ENCODE measurements around the gene SLCO2A1. TPM values are rescaled to one million over a fixed set of nuclear protein-coding genes. Genes with fewer than 3 reads are reported as not detected.

The SLCO2A1 gene
- total and polyA plus RNA-seq, 2 of the 4 experiments (the other 2 are of a cell fraction): under 0.01 to 1.5 TPM

- no peak overlapping the region for H3K4me3 ChIP-seq (ENCODE audit: insufficient read depth, low read depth, low read length)
- H3K23ac ChIP-seq (ENCODE audit: low read depth, low read length): peak overlapping the region; percentile 34; the same call in 1 of the 2 replicates
- H2BK5ac ChIP-seq (ENCODE audit: low read depth, low read length, poor library complexity, severe bottlenecking): no peak overlapping the region
- H4K91ac ChIP-seq (ENCODE audit: insufficient read depth, low read depth, low read length): peak overlapping the region; percentile 70
- H2BK20ac ChIP-seq (ENCODE audit: low read depth, low read length): peak overlapping the region; percentile 55; the same call in 1 of the 2 replicates
- peaks cover 9% of the 10 kb centered on the region for H3K4me1 ChIP-seq (ENCODE audit: control insufficient read depth, insufficient read depth, low read length)
- H3K18ac ChIP-seq (ENCODE audit: low read depth, low read length): peak overlapping the region; percentile 38; the same call in 1 of the 2 replicates
- no peak overlapping the region for H2AK9ac ChIP-seq (replicated peaks; ENCODE audit: low read depth, low read length, poor library complexity)
- no peaks in the 10 kb centered on the region for H3K36me3 ChIP-seq (ENCODE audit: control insufficient read depth, insufficient read depth, low read length)
- TF ChIP-seq MAZ (IDR thresholded peaks at IDR 0.05; ENCODE audit: borderline replicate concordance, low read depth, low read length) (peak; percentile 81), CEBPB (IDR thresholded peaks at IDR 0.05; ENCODE audit: low read depth, low read length) (no peak), CHD1 (IDR thresholded peaks at IDR 0.05; ENCODE audit: low read depth, low read length) (no peak), FOS (IDR thresholded peaks at IDR 0.05; ENCODE audit: low read depth, low read length) (peak; percentile 72), USF2 (IDR thresholded peaks at IDR 0.05; ENCODE audit: low read depth, low read length) (peak; percentile 65), MAFK (IDR thresholded peaks at IDR 0.05; ENCODE audit: low read depth, low read length) (no peak), SMC3 (IDR thresholded peaks at IDR 0.05; ENCODE audit: low read depth, low read length) (no peak), BHLHE40 (IDR thresholded peaks at IDR 0.05; ENCODE audit: low read depth, low read length) (peak; percentile 97)
- CTCF ChIA-PET: interaction anchor here (0.5 to 1.0 kb wide), 2 partner anchors 11 to 787 kb away, joined by 3 read pairs; no protein-coding TSS in a partner anchor
- WGBS, 2 experiments (ENCODE audit: extremely low coverage in 2 of 2, insufficient read length in 1 of 2): no CpG with 5 or more reads among the region's 2 CpGs
- no peaks in the 10 kb centered on the region for H3K79me1 ChIP-seq (ENCODE audit: low read depth in 1 of 2, low read length in 2 of 2)
- peak overlapping the region; percentile 26 for H3K14ac ChIP-seq (replicated peaks; ENCODE audit: low read depth, low read length)
- peak; percentile 79 for DNase-seq
- dilution Hi-C loops (cut with HindIII; ENCODE audit: low sequenced_read_pairs, unreplicated experiment): no loop called here
- peak overlapping the region; percentile 86 for H2AK5ac ChIP-seq (ENCODE audit: low read depth, low read length)
- H3K9me1 ChIP-seq (ENCODE audit: insufficient read depth, low read length): peaks cover 11% of the 10 kb centered on the region; the same call in 1 of the 2 replicates
- BruUV-seq (replicated peaks): no TSS peak
- peak overlapping the region; percentile 42; the same call in 1 of the 2 replicates for H3K27ac ChIP-seq (ENCODE audit: insufficient read depth, low read length)
- H3K27me3 ChIP-seq (ENCODE audit: control insufficient read depth, insufficient read depth, low read length): no peaks in the 10 kb centered on the region
- POLR2A ChIA-PET (ENCODE audit: unreplicated experiment): no interaction called here
- H2BK15ac ChIP-seq (ENCODE audit: low read depth, low read length): peak overlapping the region; percentile 83; the same call in 1 of the 3 replicates
- H3K4ac ChIP-seq (ENCODE audit: low read depth, low read length): peak overlapping the region; percentile 71
- in situ Hi-C loops (cut with MboI; ENCODE audit: low sequenced_read_pairs): no loop called here
- no peak overlapping the region for H3K9ac ChIP-seq (ENCODE audit: low read depth, low read length)
- H2BK120ac ChIP-seq (ENCODE audit: low read depth, low read length): peak overlapping the region; percentile 69
- peak overlapping the region; percentile 14; the same call in 1 of the 2 replicates for H3K56ac ChIP-seq (ENCODE audit: extremely low read depth, insufficient read depth, low read length)
- 0 out of 2 replicates have a peak overlapping the region, but pooled peaks have one; percentile 32 for H4K5ac ChIP-seq (ENCODE audit: low read depth, low read length)
- intact Hi-C loops (cut with micrococcal nuclease): no loop called here
- peak overlapping the region; percentile 21 to 57; a peak in 2 of 4 replicates for H4K8ac ChIP-seq (ENCODE audit: low read depth in 2 of 2, low read length in 2 of 2)
- ATAC-seq (ENCODE audit: low read depth): peak; percentile 98
- peak overlapping the region; percentile 76 for H2AFZ ChIP-seq (replicated peaks; ENCODE audit: low read length, poor library complexity)
- H3K4me2 ChIP-seq (ENCODE audit: low read depth, low read length): no peak overlapping the region
- H4K20me1 ChIP-seq (ENCODE audit: insufficient read depth, low read length): no peaks in the 10 kb centered on the region
- H3K9me3 ChIP-seq (ENCODE audit: control insufficient read depth, insufficient read depth, low read length): no peaks in the 10 kb centered on the region
These were observed 66.9 kb downstream of the SLCO2A1 start for GRCh38 chr3:133962849-133963248.
